SK-N-SH (cell line): ENCODE data around the gene DENND1A. TPM values are rescaled to one million over a fixed set of nuclear protein-coding genes. Genes with fewer than 3 reads are reported as not detected.

Experiments used
- CTCF ChIA-PET: fragments of 300-600, 350-600 bp; formaldehyde crosslinking; extraction: SDS; loops from one replicate; lab custom pipeline; 2021; lab: Yijun Ruan, JAX
- POLR2A ChIA-PET: fragments of 350-600 bp; sonication (Branson Sonifier 250); formaldehyde crosslinking; extraction: SDS; loops from one replicate; lab custom pipeline; 2020; ENCODE audit warnings: antibody characterized with exemption, inconsistent platforms; lab: Yijun Ruan, JAX
- DNase-seq: peaks from one replicate; pipeline ENCODE4 v3.0.0; 2012
- H2AFZ ChIP-seq: fragments of 200-600 bp; sonication (generic); 2 replicates; pipeline ENCODE4 v1.8.1; 2016; ENCODE audit warnings: antibody characterized with exemption, mild to moderate bottlenecking, low read depth
- H3F3A ChIP-seq: fragments of 200-600 bp; sonication (generic); replicated peaks from 2 replicates; pipeline ENCODE3; 2016; ENCODE audit warnings: antibody characterized with exemption, mild to moderate bottlenecking; ENCODE audit not compliant: insufficient read depth
- H3K27ac ChIP-seq, 2 experiments: fragments of 200-500 bp in 1 of 2; fragments of 200-600 bp in 1 of 2; sonication (Bioruptor generic) in 1 of 2; sonication (generic), shearing (Covaris generic) in 1 of 2; 2 replicates each; pipeline versions ENCODE4 v1.5.1 to v1.6.1; 2014 to 2016; ENCODE audit warnings: low read depth in 2 of 2, inconsistent platforms in 1 of 2, low read length in 1 of 2, mild to moderate bottlenecking in 1 of 2, mixed read lengths in 1 of 2
- H3K27me3 ChIP-seq: fragments of 200-600 bp; sonication (generic), shearing (Covaris generic); 2 replicates; pipeline ENCODE4 v1.6.1; 2016; ENCODE audit warnings: mixed run types; ENCODE audit not compliant: insufficient read depth
- H3K36me3 ChIP-seq, 2 experiments: fragments of 200-500 bp in 1 of 2; fragments of 200-600 bp in 1 of 2; sonication (Bioruptor generic) in 1 of 2; sonication (generic) in 1 of 2; replicated peaks in 1 of 2; 2 replicates each; pipeline versions ENCODE3 to v1.5.1; 2014 to 2016; ENCODE audit warnings: low read length in 1 of 2, mild to moderate bottlenecking in 1 of 2; ENCODE audit not compliant: insufficient read depth in 2 of 2, control insufficient read depth in 1 of 2
- H3K4me1 ChIP-seq, 2 experiments: fragments of 200-500 bp in 1 of 2; fragments of 200-600 bp in 1 of 2; sonication (Bioruptor generic) in 1 of 2; sonication (generic), shearing (Covaris generic) in 1 of 2; 2 replicates each; pipeline versions ENCODE4 v1.5.1 to v1.6.1; 2014 to 2016; ENCODE audit warnings: low read depth in 1 of 2, low read length in 1 of 2, mixed run types in 1 of 2; ENCODE audit not compliant: insufficient read depth in 2 of 2, control insufficient read depth in 1 of 2
- H3K4me2 ChIP-seq: fragments of 200-600 bp; sonication (generic), shearing (Covaris generic); 2 replicates; pipeline ENCODE4 v1.6.1; 2017; ENCODE audit warnings: mixed run types
- H3K4me3 ChIP-seq, 2 experiments: fragments of 200-500 bp in 1 of 2; fragments of 200-600 bp in 1 of 2; sonication (Bioruptor generic) in 1 of 2; sonication (generic), shearing (Covaris generic) in 1 of 2; 2 replicates each; pipeline versions ENCODE4 v1.5.1 to v1.8.1; 2014 to 2016; ENCODE audit warnings: low read depth in 2 of 2, inconsistent platforms in 1 of 2, low read length in 1 of 2, mild to moderate bottlenecking in 1 of 2, mixed read lengths in 1 of 2, moderate library complexity in 1 of 2
- H3K79me2 ChIP-seq: fragments of 200-600 bp; sonication (generic); 2 replicates; pipeline ENCODE4 v1.8.1; 2017; ENCODE audit warnings: mild to moderate bottlenecking; ENCODE audit not compliant: insufficient read depth
- H3K9ac ChIP-seq: fragments of 200-600 bp; sonication (generic); 2 replicates; pipeline ENCODE4 v1.6.1; 2017; ENCODE audit warnings: mixed run types
- H3K9me2 ChIP-seq: fragments of 200-600 bp; sonication (generic); 2 replicates; pipeline ENCODE4 v1.6.1; 2017; ENCODE audit warnings: mixed run types
- H3K9me3 ChIP-seq: fragments of 200-600 bp; sonication (generic); 2 replicates; pipeline ENCODE4 v1.6.1; 2017; ENCODE audit warnings: mixed run types, mild to moderate bottlenecking, moderate library complexity
- H4K20me1 ChIP-seq: fragments of 200-600 bp; sonication (generic); 2 replicates; pipeline ENCODE4 v1.6.1; 2017; ENCODE audit warnings: mild to moderate bottlenecking, mixed run types; ENCODE audit not compliant: insufficient read depth
- CHD2 ChIP-seq: fragments of 150-350 bp; IDR thresholded peaks from 2 replicates; pipeline ENCODE4 v1.6.1; 2018; ENCODE audit warnings: low read length; ENCODE audit not compliant: partially characterized antibody
- ELF1 ChIP-seq: IDR thresholded peaks from 2 replicates; pipeline ENCODE4 v1.4.0; 2012
- FOSL2 ChIP-seq: IDR thresholded peaks from 2 replicates; pipeline ENCODE4 v1.4.0; 2012; ENCODE audit warnings: low read depth, mild to moderate bottlenecking, moderate library complexity, borderline replicate concordance
- FOXJ3 ChIP-seq: sonication (generic); formaldehyde crosslinking; IDR thresholded peaks from 2 replicates; pipeline ENCODE4 v1.5.1; 2020; ENCODE audit warnings: mild to moderate bottlenecking, missing genetic modification reagents
- FOXM1 ChIP-seq: IDR thresholded peaks from 2 replicates; pipeline ENCODE4 v1.4.0; 2012; ENCODE audit warnings: low read depth, mild to moderate bottlenecking
- GATA2 ChIP-seq: sonication (generic); formaldehyde crosslinking; IDR thresholded peaks from 2 replicates; pipeline ENCODE4 v1.5.0; 2020; ENCODE audit warnings: mild to moderate bottlenecking, missing genetic modification reagents
- JUND ChIP-seq: IDR thresholded peaks from 2 replicates; pipeline ENCODE4 v1.4.0; 2012
- MEF2A ChIP-seq: IDR thresholded peaks from 2 replicates; pipeline ENCODE4 v1.4.0; 2012; ENCODE audit warnings: low read depth, borderline replicate concordance
- NFIC ChIP-seq: IDR thresholded peaks from 2 replicates; pipeline ENCODE4 v1.4.0; 2012; ENCODE audit warnings: borderline replicate concordance
- NRF1 ChIP-seq: IDR thresholded peaks from 2 replicates; pipeline ENCODE4 v1.6.1; 2012; ENCODE audit warnings: low read depth, mild to moderate bottlenecking, low read length
- POLR2AphosphoS5 ChIP-seq: IDR thresholded peaks from 2 replicates; pipeline ENCODE4 v1.6.1; 2012; ENCODE audit warnings: low read depth, low read length
- RCOR1 ChIP-seq: fragments of 150-350 bp; IDR thresholded peaks from 2 replicates; pipeline ENCODE4 v1.6.1; 2017; ENCODE audit warnings: antibody characterized with exemption, low read length
- SIN3A ChIP-seq: IDR thresholded peaks from 2 replicates; pipeline ENCODE4 v1.6.1; 2012; ENCODE audit warnings: low read depth, mild to moderate bottlenecking, low read length, moderate library complexity, borderline replicate concordance
- WGBS: methylation state at CpG from one replicate; pipeline ENCODE4 v1.1.6; 2017; ENCODE audit warnings: low lambda C conversion rate; 5-methylcytosine and 5-hydroxymethylcytosine counted together
- polyA plus RNA-seq, 3 experiments: library from polyadenylated mRNA; depleted of rRNA; stranded (reverse); fragments of >200 nt; gene quantifications; 2 replicates each; pipeline ENCODE4 v1.2.3, GENCODE V29; 2012
- TF ChIP-seq, protein P1 (sequence below): IDR thresholded peaks from 2 replicates; pipeline ENCODE4 v1.4.0; 2012; ENCODE audit warnings: low read depth, borderline replicate concordance
- TF ChIP-seq, protein P2 (sequence below): IDR thresholded peaks from 2 replicates; pipeline ENCODE4 v1.4.0; 2012; ENCODE audit warnings: low read depth, borderline replicate concordance
- TF ChIP-seq, protein P3 (sequence below): IDR thresholded peaks from 2 replicates; pipeline ENCODE4 v1.4.0; 2012; ENCODE audit warnings: low read depth
- TF ChIP-seq, protein P4 (sequence below): fragments of 200-600 bp; sonication (generic); IDR thresholded peaks from 2 replicates; pipeline ENCODE4 v1.6.1; 2017; ENCODE audit warnings: antibody characterized with exemption, mild to moderate bottlenecking, moderate library complexity
- TF ChIP-seq, protein P5 (sequence below): fragments of 150-350 bp; IDR thresholded peaks from 2 replicates; pipeline ENCODE4 v1.6.1; 2016; ENCODE audit warnings: mild to moderate bottlenecking, low read depth, low read length
- TF ChIP-seq, protein P6 (sequence below): IDR thresholded peaks from 2 replicates; pipeline ENCODE4 v1.6.1; 2012; ENCODE audit warnings: mild to moderate bottlenecking, low read depth, low read length, moderate library complexity
- TF ChIP-seq, protein P7 (sequence below): IDR thresholded peaks from 2 replicates; pipeline ENCODE4; 2012

Gene DENND1A
- polyA plus RNA-seq, 1 of the 3 experiments (the other 2 are of a cell fraction) = 25.4 TPM

DNA sequence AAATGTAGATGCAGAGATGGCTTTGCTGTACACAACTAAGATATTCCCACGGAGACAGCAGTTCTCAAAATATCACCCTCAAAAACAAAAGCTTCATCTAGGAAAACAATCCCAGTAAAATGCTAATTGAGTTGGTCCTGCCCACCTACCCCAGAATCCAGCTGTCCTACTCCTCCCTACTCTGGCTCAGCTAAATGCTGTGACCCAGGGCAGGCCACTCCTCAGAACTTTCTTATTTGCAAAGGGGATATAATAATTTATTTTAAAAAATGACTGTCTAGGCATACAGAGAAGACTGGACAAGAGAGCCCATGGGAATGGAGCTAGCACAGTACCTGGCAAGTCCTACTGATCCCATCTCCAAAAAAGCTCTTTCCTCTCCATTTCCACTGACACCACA is 411.6 kb downstream of the DENND1A start:
- POLR2A ChIA-PET = no interaction called here
- Histone ChIP-seq H3F3A (no peaks in the 10 kb centered on the region), H3K79me2 (no peaks in the 10 kb centered on the region), H3K4me1 (peaks cover 0 to 2% of the 10 kb centered on the region in 2 experiments; a peak in 1 of 4 replicates), H3K27me3 (no peaks in the 10 kb centered on the region), H2AFZ (no peak overlapping the region), H3K4me3 (no peak overlapping the region), H3K9ac (no peak overlapping the region), H4K20me1 (no peaks in the 10 kb centered on the region), H3K9me3 (no peaks in the 10 kb centered on the region), H3K9me2 (no peaks in the 10 kb centered on the region), H3K27ac (no peak overlapping the region), H3K36me3 (no peaks in the 10 kb centered on the region), H3K4me2 (no peak overlapping the region)
- CTCF ChIA-PET = interaction anchor here (1.0 to 1.1 kb wide), 2 partner anchors 16 to 25 kb away, joined by 3 read pairs; no protein-coding TSS in a partner anchor
- DNase-seq = no peak
- WGBS = 50% methylated on average over 1 of the region's 1 CpG
- TF ChIP-seq NFIC = no peak
- no peak for TF ChIP-seq FOXJ3 (CRISPR knock-in tag)
- no peak for TF ChIP-seq RCOR1
- TF ChIP-seq MEF2A = no peak
- TF ChIP-seq SIN3A = no peak
- TF ChIP-seq, protein P1, sequence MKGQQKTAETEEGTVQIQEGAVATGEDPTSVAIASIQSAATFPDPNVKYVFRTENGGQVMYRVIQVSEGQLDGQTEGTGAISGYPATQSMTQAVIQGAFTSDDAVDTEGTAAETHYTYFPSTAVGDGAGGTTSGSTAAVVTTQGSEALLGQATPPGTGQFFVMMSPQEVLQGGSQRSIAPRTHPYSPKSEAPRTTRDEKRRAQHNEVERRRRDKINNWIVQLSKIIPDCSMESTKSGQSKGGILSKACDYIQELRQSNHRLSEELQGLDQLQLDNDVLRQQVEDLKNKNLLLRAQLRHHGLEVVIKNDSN = no peak
- no peak for TF ChIP-seq GATA2
- TF ChIP-seq, protein P2, sequence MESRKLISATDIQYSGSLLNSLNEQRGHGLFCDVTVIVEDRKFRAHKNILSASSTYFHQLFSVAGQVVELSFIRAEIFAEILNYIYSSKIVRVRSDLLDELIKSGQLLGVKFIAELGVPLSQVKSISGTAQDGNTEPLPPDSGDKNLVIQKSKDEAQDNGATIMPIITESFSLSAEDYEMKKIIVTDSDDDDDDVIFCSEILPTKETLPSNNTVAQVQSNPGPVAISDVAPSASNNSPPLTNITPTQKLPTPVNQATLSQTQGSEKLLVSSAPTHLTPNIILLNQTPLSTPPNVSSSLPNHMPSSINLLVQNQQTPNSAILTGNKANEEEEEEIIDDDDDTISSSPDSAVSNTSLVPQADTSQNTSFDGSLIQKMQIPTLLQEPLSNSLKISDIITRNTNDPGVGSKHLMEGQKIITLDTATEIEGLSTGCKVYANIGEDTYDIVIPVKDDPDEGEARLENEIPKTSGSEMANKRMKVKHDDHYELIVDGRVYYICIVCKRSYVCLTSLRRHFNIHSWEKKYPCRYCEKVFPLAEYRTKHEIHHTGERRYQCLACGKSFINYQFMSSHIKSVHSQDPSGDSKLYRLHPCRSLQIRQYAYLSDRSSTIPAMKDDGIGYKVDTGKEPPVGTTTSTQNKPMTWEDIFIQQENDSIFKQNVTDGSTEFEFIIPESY = no peak
- TF ChIP-seq CHD2 = no peak
- TF ChIP-seq FOXM1 = no peak
- TF ChIP-seq, protein P3, sequence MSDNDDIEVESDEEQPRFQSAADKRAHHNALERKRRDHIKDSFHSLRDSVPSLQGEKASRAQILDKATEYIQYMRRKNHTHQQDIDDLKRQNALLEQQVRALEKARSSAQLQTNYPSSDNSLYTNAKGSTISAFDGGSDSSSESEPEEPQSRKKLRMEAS = no peak
- no peak for TF ChIP-seq ELF1
- TF ChIP-seq NRF1 = no peak
- TF ChIP-seq, protein P4, sequence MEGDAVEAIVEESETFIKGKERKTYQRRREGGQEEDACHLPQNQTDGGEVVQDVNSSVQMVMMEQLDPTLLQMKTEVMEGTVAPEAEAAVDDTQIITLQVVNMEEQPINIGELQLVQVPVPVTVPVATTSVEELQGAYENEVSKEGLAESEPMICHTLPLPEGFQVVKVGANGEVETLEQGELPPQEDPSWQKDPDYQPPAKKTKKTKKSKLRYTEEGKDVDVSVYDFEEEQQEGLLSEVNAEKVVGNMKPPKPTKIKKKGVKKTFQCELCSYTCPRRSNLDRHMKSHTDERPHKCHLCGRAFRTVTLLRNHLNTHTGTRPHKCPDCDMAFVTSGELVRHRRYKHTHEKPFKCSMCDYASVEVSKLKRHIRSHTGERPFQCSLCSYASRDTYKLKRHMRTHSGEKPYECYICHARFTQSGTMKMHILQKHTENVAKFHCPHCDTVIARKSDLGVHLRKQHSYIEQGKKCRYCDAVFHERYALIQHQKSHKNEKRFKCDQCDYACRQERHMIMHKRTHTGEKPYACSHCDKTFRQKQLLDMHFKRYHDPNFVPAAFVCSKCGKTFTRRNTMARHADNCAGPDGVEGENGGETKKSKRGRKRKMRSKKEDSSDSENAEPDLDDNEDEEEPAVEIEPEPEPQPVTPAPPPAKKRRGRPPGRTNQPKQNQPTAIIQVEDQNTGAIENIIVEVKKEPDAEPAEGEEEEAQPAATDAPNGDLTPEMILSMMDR = no peak
- TF ChIP-seq, protein P5, sequence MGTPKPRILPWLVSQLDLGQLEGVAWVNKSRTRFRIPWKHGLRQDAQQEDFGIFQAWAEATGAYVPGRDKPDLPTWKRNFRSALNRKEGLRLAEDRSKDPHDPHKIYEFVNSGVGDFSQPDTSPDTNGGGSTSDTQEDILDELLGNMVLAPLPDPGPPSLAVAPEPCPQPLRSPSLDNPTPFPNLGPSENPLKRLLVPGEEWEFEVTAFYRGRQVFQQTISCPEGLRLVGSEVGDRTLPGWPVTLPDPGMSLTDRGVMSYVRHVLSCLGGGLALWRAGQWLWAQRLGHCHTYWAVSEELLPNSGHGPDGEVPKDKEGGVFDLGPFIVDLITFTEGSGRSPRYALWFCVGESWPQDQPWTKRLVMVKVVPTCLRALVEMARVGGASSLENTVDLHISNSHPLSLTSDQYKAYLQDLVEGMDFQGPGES = no peak
- TF ChIP-seq, protein P6, sequence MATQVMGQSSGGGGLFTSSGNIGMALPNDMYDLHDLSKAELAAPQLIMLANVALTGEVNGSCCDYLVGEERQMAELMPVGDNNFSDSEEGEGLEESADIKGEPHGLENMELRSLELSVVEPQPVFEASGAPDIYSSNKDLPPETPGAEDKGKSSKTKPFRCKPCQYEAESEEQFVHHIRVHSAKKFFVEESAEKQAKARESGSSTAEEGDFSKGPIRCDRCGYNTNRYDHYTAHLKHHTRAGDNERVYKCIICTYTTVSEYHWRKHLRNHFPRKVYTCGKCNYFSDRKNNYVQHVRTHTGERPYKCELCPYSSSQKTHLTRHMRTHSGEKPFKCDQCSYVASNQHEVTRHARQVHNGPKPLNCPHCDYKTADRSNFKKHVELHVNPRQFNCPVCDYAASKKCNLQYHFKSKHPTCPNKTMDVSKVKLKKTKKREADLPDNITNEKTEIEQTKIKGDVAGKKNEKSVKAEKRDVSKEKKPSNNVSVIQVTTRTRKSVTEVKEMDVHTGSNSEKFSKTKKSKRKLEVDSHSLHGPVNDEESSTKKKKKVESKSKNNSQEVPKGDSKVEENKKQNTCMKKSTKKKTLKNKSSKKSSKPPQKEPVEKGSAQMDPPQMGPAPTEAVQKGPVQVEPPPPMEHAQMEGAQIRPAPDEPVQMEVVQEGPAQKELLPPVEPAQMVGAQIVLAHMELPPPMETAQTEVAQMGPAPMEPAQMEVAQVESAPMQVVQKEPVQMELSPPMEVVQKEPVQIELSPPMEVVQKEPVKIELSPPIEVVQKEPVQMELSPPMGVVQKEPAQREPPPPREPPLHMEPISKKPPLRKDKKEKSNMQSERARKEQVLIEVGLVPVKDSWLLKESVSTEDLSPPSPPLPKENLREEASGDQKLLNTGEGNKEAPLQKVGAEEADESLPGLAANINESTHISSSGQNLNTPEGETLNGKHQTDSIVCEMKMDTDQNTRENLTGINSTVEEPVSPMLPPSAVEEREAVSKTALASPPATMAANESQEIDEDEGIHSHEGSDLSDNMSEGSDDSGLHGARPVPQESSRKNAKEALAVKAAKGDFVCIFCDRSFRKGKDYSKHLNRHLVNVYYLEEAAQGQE = no peak
- no peak for TF ChIP-seq POLR2AphosphoS5
- no peak for TF ChIP-seq FOSL2
- TF ChIP-seq, protein P7, sequence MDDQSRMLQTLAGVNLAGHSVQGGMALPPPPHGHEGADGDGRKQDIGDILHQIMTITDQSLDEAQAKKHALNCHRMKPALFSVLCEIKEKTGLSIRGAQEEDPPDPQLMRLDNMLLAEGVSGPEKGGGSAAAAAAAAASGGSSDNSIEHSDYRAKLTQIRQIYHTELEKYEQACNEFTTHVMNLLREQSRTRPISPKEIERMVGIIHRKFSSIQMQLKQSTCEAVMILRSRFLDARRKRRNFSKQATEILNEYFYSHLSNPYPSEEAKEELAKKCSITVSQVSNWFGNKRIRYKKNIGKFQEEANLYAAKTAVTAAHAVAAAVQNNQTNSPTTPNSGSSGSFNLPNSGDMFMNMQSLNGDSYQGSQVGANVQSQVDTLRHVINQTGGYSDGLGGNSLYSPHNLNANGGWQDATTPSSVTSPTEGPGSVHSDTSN = no peak
- no peak for TF ChIP-seq JUND
